ENCODE data around the gene ESYT2.

DNA sequence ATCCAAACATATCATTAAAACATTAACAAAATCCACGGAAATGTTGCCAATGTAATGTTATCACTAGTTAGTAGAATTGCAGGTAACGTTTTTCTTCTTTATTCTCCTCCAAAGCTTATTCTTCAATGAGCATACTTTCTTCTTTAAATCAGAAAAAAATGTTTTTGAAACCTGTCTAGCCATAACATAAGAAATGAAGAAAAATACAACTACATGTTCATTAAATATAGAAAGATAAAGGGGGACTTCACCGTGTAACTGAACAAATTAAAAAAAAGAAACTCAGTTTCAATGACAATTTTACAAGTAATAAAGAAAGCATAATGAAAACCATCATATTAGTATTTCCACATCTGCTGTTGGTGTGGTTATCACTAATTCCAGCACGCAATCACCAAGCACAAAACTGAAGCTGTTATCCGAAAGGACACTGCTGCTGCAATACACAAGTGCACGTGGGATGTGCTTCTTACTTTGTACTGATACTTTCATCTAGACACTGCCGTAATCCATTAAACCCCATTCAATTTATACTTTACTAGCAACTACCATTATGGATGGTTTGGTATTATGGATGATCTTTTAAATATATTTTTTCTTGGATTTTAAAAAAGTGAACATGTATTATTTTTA, 9.6 kb downstream of the ESYT2 start:
- TF ChIP-seq USF2 (IDR thresholded peaks at IDR 0.05; ENCODE audit: low read depth, low read length) (no peak), POLR2A (IDR thresholded peaks at IDR 0.05; ENCODE audit: low read depth, low read length) (no peak), RAD21 (IDR thresholded peaks at IDR 0.05; ENCODE audit: low read length) (no peak), ELK1 (IDR thresholded peaks at IDR 0.05; ENCODE audit: borderline replicate concordance, low read depth, low read length) (no peak), CEBPB (IDR thresholded peaks at IDR 0.05; ENCODE audit: low read depth, low read length) (no peak), MAFK (IDR thresholded peaks at IDR 0.05; ENCODE audit: low read depth, low read length) (no peak), SMC3 (IDR thresholded peaks at IDR 0.05; ENCODE audit: low read depth, low read length) (no peak)
- TF ChIP-seq, protein P1, sequence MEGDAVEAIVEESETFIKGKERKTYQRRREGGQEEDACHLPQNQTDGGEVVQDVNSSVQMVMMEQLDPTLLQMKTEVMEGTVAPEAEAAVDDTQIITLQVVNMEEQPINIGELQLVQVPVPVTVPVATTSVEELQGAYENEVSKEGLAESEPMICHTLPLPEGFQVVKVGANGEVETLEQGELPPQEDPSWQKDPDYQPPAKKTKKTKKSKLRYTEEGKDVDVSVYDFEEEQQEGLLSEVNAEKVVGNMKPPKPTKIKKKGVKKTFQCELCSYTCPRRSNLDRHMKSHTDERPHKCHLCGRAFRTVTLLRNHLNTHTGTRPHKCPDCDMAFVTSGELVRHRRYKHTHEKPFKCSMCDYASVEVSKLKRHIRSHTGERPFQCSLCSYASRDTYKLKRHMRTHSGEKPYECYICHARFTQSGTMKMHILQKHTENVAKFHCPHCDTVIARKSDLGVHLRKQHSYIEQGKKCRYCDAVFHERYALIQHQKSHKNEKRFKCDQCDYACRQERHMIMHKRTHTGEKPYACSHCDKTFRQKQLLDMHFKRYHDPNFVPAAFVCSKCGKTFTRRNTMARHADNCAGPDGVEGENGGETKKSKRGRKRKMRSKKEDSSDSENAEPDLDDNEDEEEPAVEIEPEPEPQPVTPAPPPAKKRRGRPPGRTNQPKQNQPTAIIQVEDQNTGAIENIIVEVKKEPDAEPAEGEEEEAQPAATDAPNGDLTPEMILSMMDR (conservative IDR thresholded peaks at IDR 0.05; ENCODE audit: low read depth, low read length): no peak
